ENCODE data around the gene PRR5L. TPM values are rescaled to one million over a fixed set of nuclear protein-coding genes. Genes with fewer than 3 reads are reported as not detected.

The PRR5L gene
- total RNA-seq, 4 donors from 2014 or later: 4.7 to 11.5 (median 6.0) TPM

GRCh38 chr11:36452236-36452940 lies 156.3 kb downstream of the PRR5L start:
- intact Hi-C loops (cut with DNase I): no loop called here
- Histone ChIP-seq H3K36me3 (no peaks in the 10 kb centered on the region), H3K27me3 (no peaks in the 10 kb centered on the region), H3K4me1 (peaks cover 6 to 30% of the 10 kb centered on the region in 2 donors), H3K27ac (no peak overlapping the region), H3K9me3 (no peaks in the 10 kb centered on the region), H3K4me3 (replicated peaks in 1 of 3) (no peak overlapping the region)
- no peak for TF ChIP-seq POLR2A (IDR thresholded peaks at IDR 0.05)
- TF ChIP-seq, protein P1, sequence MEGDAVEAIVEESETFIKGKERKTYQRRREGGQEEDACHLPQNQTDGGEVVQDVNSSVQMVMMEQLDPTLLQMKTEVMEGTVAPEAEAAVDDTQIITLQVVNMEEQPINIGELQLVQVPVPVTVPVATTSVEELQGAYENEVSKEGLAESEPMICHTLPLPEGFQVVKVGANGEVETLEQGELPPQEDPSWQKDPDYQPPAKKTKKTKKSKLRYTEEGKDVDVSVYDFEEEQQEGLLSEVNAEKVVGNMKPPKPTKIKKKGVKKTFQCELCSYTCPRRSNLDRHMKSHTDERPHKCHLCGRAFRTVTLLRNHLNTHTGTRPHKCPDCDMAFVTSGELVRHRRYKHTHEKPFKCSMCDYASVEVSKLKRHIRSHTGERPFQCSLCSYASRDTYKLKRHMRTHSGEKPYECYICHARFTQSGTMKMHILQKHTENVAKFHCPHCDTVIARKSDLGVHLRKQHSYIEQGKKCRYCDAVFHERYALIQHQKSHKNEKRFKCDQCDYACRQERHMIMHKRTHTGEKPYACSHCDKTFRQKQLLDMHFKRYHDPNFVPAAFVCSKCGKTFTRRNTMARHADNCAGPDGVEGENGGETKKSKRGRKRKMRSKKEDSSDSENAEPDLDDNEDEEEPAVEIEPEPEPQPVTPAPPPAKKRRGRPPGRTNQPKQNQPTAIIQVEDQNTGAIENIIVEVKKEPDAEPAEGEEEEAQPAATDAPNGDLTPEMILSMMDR (IDR thresholded peaks at IDR 0.05): no peak
- WGBS, 2 donors: 69 to 70% methylated on average over 5 of the region's 5 CpGs
- DNase-seq: no peak

- H3K4me3 ChIP-seq (replicated peaks in 1 of 3): no peak overlapping the region
- DNase-seq: no peak
- WGBS, 2 donors: 17 to 30% methylated on average over 1 of the region's 1 CpG
- TF ChIP-seq POLR2A (IDR thresholded peaks at IDR 0.05): no peak
- TF ChIP-seq, protein P1 (IDR thresholded peaks at IDR 0.05): no peak
- H3K4me1 ChIP-seq: peaks cover 6 to 30% of the 10 kb centered on the region in 2 donors
- no peaks in the 10 kb centered on the region for H3K9me3 ChIP-seq
- no peak overlapping the region for H3K27ac ChIP-seq
- no peaks in the 10 kb centered on the region for H3K27me3 ChIP-seq
- intact Hi-C loops (cut with DNase I): no loop called here
- no peaks in the 10 kb centered on the region for H3K36me3 ChIP-seq
These were observed 156.9 kb downstream of the PRR5L start for GRCh38 chr11:36452961-36453360.

GRCh38 chr11:36453678-36454077 lies 157.6 kb downstream of the PRR5L start:
- H3K4me3 ChIP-seq (replicated peaks in 1 of 3): no peak overlapping the region
- H3K9me3 ChIP-seq: no peaks in the 10 kb centered on the region
- H3K4me1 ChIP-seq: peaks cover 6 to 30% of the 10 kb centered on the region in 2 donors
- H3K36me3 ChIP-seq: no peaks in the 10 kb centered on the region
- DNase-seq: no peak
- TF ChIP-seq POLR2A (IDR thresholded peaks at IDR 0.05): no peak
- TF ChIP-seq, protein P1 (IDR thresholded peaks at IDR 0.05): no peak
- 76 to 84% methylated on average over 3 of the region's 3 CpGs for WGBS, 2 donors
- no peaks in the 10 kb centered on the region for H3K27me3 ChIP-seq
- no peak overlapping the region for H3K27ac ChIP-seq
- intact Hi-C loops (cut with DNase I): no loop called here

DNA sequence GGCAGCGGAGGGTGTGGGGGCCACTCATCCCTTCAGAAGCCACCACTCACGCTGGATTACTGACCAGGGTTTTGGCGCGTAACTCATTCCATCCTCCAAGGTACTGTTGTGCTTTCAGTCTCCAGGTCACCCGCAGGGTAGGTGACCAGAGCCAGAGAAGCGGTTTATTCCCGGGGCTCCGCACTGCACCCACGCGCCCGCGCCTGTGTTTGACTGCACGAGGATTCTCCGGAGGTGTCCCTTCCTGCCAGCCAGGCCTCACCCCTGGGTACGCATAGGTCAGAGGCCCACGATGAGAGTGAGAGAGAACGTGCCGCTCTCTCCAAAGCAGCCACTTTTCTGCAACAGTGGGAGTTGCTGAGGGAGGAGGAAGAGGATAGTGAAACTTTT lies 158.5 kb downstream of the PRR5L start:
- intact Hi-C loops (cut with DNase I): no loop called here
- Histone ChIP-seq H3K27ac (peak overlapping the region in 2 of 3 donors; percentile 65 to 71), H3K4me3 (replicated peaks in 1 of 3) (no peak overlapping the region), H3K36me3 (no peaks in the 10 kb centered on the region), H3K9me3 (no peaks in the 10 kb centered on the region), H3K4me1 (peaks cover 6 to 28% of the 10 kb centered on the region in 2 donors), H3K27me3 (no peaks in the 10 kb centered on the region)
- WGBS, 2 donors: 84 to 94% methylated on average over 17 of the region's 18 CpGs
- no peak for DNase-seq
- TF ChIP-seq, protein P1 (IDR thresholded peaks at IDR 0.05): no peak
- no peak for TF ChIP-seq POLR2A (IDR thresholded peaks at IDR 0.05)

DNA sequence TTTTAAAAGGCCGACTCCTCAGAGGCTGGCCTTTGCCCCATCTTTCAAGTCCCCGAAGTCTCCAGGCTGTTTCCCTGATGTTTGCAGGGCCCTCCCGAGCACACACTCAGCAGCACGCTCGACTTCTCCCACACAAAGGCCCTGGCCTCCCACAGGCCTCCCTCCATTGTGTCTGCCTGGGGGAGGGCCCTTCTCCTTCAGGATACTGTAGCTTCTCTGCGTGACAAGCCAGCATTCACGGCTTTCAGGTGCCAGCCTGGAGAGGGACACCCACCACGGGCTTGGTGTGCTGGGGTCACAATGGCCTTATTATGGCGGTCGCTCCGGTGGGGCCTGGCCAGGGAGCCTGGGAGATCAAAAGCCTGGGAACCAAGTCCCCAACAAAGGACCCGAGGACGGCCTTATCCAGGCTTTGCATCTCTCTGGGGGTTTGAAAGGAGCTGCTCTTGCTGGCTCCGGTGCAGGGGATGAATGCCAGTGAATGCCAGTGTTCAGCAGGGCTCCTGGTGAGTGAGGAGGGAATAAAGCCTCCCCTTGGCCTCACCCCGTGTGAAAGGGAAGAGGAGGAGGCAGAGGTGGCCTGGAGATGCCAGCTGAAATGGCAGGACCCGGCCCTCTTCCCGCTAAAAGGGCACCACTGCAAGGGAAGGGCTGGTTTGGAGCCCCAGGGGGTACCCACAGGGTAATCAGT lies 159.0 kb downstream of the PRR5L start:
- Histone ChIP-seq H3K4me1 (peaks cover 5 to 23% of the 10 kb centered on the region in 2 donors), H3K36me3 (no peaks in the 10 kb centered on the region), H3K27me3 (no peaks in the 10 kb centered on the region), H3K9me3 (no peaks in the 10 kb centered on the region), H3K4me3 (replicated peaks in 1 of 3) (no peak overlapping the region), H3K27ac (peak overlapping the region; percentile 44 to 71 (median 65))
- TF ChIP-seq POLR2A (IDR thresholded peaks at IDR 0.05): no peak
- TF ChIP-seq, protein P1 (IDR thresholded peaks at IDR 0.05): no peak
- intact Hi-C loops (cut with DNase I): no loop called here
- DNase-seq: no peak
- WGBS, 2 donors: 67 to 77% methylated on average over 17 of the region's 17 CpGs

All from thyroid gland (tissue), 4 donors.